Hypothalamus (tissue), 51 donors: Measurements from ENCODE around the gene LRRC1.
A peak's percentile ranks its signal among the peaks of the same experiment; 100 is the strongest.

Source experiments
- DNase-seq, 51 donors: peaks; one replicate each; lab custom pipeline; 2025; lab: John Stamatoyannopoulos, UW

LRRC1 gene

GRCh38 chr6:53874964-53875363 is 80.2 kb downstream of the LRRC1 start:
- no peak for DNase-seq

GRCh38 chr6:53877151-53877550 is 82.3 kb downstream of the LRRC1 start:
- DNase-seq: no peak

- DNase-seq: no peak
These were observed 84.0 kb downstream of the LRRC1 start for GRCh38 chr6:53878808-53879207.

GRCh38 chr6:53879608-53880007 is 84.8 kb downstream of the LRRC1 start:
- DNase-seq: no peak

- no peak for DNase-seq
These were observed 92.5 kb downstream of the LRRC1 start for GRCh38 chr6:53887316-53887715.

- DNase-seq: no peak
These were observed 94.1 kb downstream of the LRRC1 start for GRCh38 chr6:53888931-53889330.

GRCh38 chr6:53889365-53889764 is 94.6 kb downstream of the LRRC1 start:
- DNase-seq: no peak

GRCh38 chr6:53892707-53893106 is 97.9 kb downstream of the LRRC1 start:
- no peak for DNase-seq

GRCh38 chr6:53894091-53894490 is 99.3 kb downstream of the LRRC1 start:
- peak in 14 of 51 donors; percentile 11 to 41 (median 22) for DNase-seq

GRCh38 chr6:53896196-53896595 is 101.4 kb downstream of the LRRC1 start:
- DNase-seq: no peak

GRCh38 chr6:53898026-53898795 is 103.4 kb downstream of the LRRC1 start:
- no peak for DNase-seq

GRCh38 chr6:53899512-53899911 is 104.7 kb downstream of the LRRC1 start:
- no peak for DNase-seq

GRCh38 chr6:53903357-53903756 is 108.6 kb downstream of the LRRC1 start:
- no peak for DNase-seq

- DNase-seq: no peak
These were observed 111.3 kb downstream of the LRRC1 start for GRCh38 chr6:53906103-53906502.

GRCh38 chr6:53906842-53907241 is 112.0 kb downstream of the LRRC1 start:
- DNase-seq: peak in 9 of 51 donors; percentile 6 to 29 (median 19)

- DNase-seq: peak in 18 of 51 donors; percentile 5 to 84 (median 35)
These were observed 116.0 kb downstream of the LRRC1 start for GRCh38 chr6:53910834-53911233.

- peak in 1 of 51 donors; percentile 34 for DNase-seq
These were observed 117.9 kb downstream of the LRRC1 start for GRCh38 chr6:53912661-53913060.

GRCh38 chr6:53913286-53913685 is 118.5 kb downstream of the LRRC1 start:
- DNase-seq: no peak

- DNase-seq: no peak
These were observed 120.4 kb downstream of the LRRC1 start for GRCh38 chr6:53915026-53915691.

GRCh38 chr6:53916804-53917463 is 122.1 kb downstream of the LRRC1 start:
- peak in 12 of 51 donors; percentile 4 to 43 (median 21) for DNase-seq

- DNase-seq: no peak
These were observed 122.6 kb downstream of the LRRC1 start for GRCh38 chr6:53917464-53917842.
